GM21515 (cell line): ENCODE data around the gene STING1.

Experiments
- ATAC-seq: cut with Tn5 transposase; IDR thresholded peaks from one replicate; pipeline ENCODE4 v1.9.1; 2021; ENCODE audit not compliant: unreplicated experiment

The STING1 gene

GRCh38 chr5:139468421-139468931, 14.1 kb downstream of the STING1 start:
- no peak for ATAC-seq

- ATAC-seq: no peak
Measured at GRCh38 chr5:139462586-139463276, 19.8 kb downstream of the STING1 start, which contains the start of gene ECSCR. Gene ECSCR, minus strand, starts transcription at chr5:139462743. Its CDS starts 73 bp downstream, at chr5:139462670.

- ATAC-seq: no peak
Measured at GRCh38 chr5:139461698-139462097, 20.9 kb downstream of the STING1 start.

- ATAC-seq: no peak
Measured at GRCh38 chr5:139461176-139461575, 21.4 kb downstream of the STING1 start.

- ATAC-seq: no peak
Measured at GRCh38 chr5:139460455-139460854, 22.1 kb downstream of the STING1 start.

- peak; percentile 31 for ATAC-seq
Measured at GRCh38 chr5:139459451-139459934, 23.1 kb downstream of the STING1 start.

GRCh38 chr5:139458580-139459407, 23.8 kb downstream of the STING1 start:
- ATAC-seq: peak; percentile 66

GRCh38 chr5:139457653-139458306, 24.8 kb downstream of the STING1 start:
- no peak for ATAC-seq

GRCh38 chr5:139457241-139457640, 25.3 kb downstream of the STING1 start:
- ATAC-seq: no peak

- no peak for ATAC-seq
Measured at GRCh38 chr5:139456776-139457175, 25.8 kb downstream of the STING1 start.

GRCh38 chr5:139454568-139455290, 27.8 kb downstream of the STING1 start:
- no peak for ATAC-seq

- no peak for ATAC-seq
Measured at GRCh38 chr5:139453683-139454567, 28.6 kb downstream of the STING1 start.

GRCh38 chr5:139451878-139452660, 30.5 kb downstream of the STING1 start:
- no peak for ATAC-seq

- ATAC-seq: no peak
Measured at GRCh38 chr5:139451176-139451575, 31.4 kb downstream of the STING1 start.

GRCh38 chr5:139446956-139447779, 35.4 kb downstream of the STING1 start:
- ATAC-seq: peak; percentile 46

GRCh38 chr5:139445325-139446170, 37.0 kb downstream of the STING1 start:
- no peak for ATAC-seq

- no peak for ATAC-seq
Measured at GRCh38 chr5:139443831-139444453, 38.6 kb downstream of the STING1 start.
